Panc1 (cell line): ENCODE data around the gene PLD2.

Experiments used
- POLR2AphosphoS5 ChIP-seq: IDR thresholded peaks from 2 replicates; pipeline ENCODE4 v1.6.1; 2012; ENCODE audit warnings: mild to moderate bottlenecking, low read depth, low read length, moderate library complexity
- SIN3A ChIP-seq: IDR thresholded peaks from 2 replicates; pipeline ENCODE4 v1.6.1; 2012; ENCODE audit warnings: low read depth, mild to moderate bottlenecking, low read length, moderate library complexity, borderline replicate concordance; ENCODE audit not compliant: insufficient read depth
- TF ChIP-seq, protein P1 (sequence below): fragments of 450-650 bp; IDR thresholded peaks from 2 replicates; pipeline ENCODE4 v1.5.1; 2017; ENCODE audit warnings: mild to moderate bottlenecking
- TF ChIP-seq, protein P2 (sequence below), 2 experiments: IDR thresholded peaks; 2 replicates each; pipeline ENCODE4 v1.6.1; 2011 to 2012; ENCODE audit warnings: low read depth in 2 of 2, control low read depth in 1 of 2, low read length in 1 of 2, mild to moderate bottlenecking in 1 of 2, moderate library complexity in 1 of 2; ENCODE audit not compliant: insufficient read depth in 1 of 2

DNA sequence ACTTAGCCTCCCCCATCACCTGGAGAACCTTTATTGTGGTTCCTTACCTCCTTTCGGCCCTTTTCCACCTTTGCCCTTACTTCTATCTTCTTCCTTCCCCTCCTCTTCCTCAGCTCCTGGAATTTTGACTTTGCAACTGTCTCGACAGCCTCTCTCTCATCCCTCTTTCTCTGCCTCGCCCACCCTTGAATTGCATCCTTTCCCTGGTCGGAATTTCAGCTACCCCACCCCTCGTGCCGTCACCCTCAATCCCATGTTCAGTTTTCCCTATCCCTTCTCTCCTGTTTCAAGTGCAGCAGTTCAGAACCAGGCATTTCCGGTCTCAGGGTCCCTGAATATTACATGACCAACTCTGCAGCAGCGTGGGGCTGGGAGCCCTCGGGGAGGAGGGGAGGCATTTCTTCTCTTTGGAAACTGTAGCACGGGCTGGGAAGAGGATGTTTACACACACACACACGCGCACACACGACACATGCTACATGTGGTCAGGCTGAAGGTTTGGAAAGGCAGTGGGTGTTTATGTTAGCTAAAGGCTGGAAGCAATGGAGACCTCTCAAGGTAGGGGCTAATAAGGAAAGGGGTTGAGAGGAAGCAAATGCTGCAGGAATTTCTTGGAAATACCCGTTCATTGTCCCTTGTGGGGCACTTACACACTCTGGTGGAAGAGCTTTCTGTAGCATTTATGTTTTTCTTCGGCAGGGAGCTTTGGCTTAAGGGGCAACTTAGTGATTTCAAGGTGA is 27.2 kb downstream of the PLD2 start:
- TF ChIP-seq, protein P1, sequence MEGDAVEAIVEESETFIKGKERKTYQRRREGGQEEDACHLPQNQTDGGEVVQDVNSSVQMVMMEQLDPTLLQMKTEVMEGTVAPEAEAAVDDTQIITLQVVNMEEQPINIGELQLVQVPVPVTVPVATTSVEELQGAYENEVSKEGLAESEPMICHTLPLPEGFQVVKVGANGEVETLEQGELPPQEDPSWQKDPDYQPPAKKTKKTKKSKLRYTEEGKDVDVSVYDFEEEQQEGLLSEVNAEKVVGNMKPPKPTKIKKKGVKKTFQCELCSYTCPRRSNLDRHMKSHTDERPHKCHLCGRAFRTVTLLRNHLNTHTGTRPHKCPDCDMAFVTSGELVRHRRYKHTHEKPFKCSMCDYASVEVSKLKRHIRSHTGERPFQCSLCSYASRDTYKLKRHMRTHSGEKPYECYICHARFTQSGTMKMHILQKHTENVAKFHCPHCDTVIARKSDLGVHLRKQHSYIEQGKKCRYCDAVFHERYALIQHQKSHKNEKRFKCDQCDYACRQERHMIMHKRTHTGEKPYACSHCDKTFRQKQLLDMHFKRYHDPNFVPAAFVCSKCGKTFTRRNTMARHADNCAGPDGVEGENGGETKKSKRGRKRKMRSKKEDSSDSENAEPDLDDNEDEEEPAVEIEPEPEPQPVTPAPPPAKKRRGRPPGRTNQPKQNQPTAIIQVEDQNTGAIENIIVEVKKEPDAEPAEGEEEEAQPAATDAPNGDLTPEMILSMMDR: no peak
- TF ChIP-seq, protein P2, sequence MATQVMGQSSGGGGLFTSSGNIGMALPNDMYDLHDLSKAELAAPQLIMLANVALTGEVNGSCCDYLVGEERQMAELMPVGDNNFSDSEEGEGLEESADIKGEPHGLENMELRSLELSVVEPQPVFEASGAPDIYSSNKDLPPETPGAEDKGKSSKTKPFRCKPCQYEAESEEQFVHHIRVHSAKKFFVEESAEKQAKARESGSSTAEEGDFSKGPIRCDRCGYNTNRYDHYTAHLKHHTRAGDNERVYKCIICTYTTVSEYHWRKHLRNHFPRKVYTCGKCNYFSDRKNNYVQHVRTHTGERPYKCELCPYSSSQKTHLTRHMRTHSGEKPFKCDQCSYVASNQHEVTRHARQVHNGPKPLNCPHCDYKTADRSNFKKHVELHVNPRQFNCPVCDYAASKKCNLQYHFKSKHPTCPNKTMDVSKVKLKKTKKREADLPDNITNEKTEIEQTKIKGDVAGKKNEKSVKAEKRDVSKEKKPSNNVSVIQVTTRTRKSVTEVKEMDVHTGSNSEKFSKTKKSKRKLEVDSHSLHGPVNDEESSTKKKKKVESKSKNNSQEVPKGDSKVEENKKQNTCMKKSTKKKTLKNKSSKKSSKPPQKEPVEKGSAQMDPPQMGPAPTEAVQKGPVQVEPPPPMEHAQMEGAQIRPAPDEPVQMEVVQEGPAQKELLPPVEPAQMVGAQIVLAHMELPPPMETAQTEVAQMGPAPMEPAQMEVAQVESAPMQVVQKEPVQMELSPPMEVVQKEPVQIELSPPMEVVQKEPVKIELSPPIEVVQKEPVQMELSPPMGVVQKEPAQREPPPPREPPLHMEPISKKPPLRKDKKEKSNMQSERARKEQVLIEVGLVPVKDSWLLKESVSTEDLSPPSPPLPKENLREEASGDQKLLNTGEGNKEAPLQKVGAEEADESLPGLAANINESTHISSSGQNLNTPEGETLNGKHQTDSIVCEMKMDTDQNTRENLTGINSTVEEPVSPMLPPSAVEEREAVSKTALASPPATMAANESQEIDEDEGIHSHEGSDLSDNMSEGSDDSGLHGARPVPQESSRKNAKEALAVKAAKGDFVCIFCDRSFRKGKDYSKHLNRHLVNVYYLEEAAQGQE (IDR thresholded peaks at IDR 0.05; ENCODE audit: insufficient read depth in 1 of 2, low read depth in 2 of 2, low read length in 1 of 2): no peak
- TF ChIP-seq POLR2AphosphoS5: no peak
- no peak for TF ChIP-seq SIN3A
